ENCODE results near the gene STK32C.
"Not testable (repeated sequence)": the region's sequence is repeated elsewhere in the genome, so short reads cannot be mapped to it uniquely, and the experiment has no call there.

The STK32C gene

GRCh38 chr10:132232023-132232951 is 75.5 kb downstream of the STK32C start:
- DNase-seq (ENCODE audit: low read depth in 2 of 2), result no peak

GRCh38 chr10:132231656-132232022 is 76.1 kb downstream of the STK32C start:
- no peak for DNase-seq (ENCODE audit: low read depth in 2 of 2)

- no peak for DNase-seq (ENCODE audit: low read depth in 2 of 2)
Observed at GRCh38 chr10:132230557-132231210, 77.1 kb downstream of the STK32C start.

- no peak for DNase-seq (ENCODE audit: low read depth in 2 of 2)
Observed at GRCh38 chr10:132229834-132230556, 77.8 kb downstream of the STK32C start.

DNA sequence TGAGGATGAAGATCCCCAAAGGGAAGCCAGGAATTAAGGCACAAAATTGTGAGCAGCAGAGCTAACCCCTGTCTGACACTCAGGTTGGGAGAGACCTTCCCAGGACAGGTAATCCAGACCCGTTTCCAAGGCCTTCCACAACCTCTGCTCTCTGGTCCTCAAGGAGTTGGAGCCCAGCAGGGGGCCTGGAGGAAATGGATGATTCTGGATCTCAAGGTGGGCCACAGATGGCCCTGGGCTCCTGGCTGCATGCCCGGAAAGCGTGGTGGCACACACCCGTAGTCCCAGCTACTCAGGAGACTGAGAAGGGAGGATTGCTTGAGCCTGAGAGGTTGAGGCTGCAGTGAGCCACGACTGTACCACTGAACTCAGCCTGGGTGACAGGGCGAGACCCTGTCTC is 78.7 kb downstream of the STK32C start:
- DNase-seq (ENCODE audit: low read depth in 2 of 2), result no peak

- no peak for DNase-seq (ENCODE audit: low read depth in 2 of 2)
Observed at GRCh38 chr10:132228616-132229015, 79.1 kb downstream of the STK32C start.

- DNase-seq (ENCODE audit: low read depth in 2 of 2), result no peak
Observed at GRCh38 chr10:132227851-132228390, 79.8 kb downstream of the STK32C start.

DNA sequence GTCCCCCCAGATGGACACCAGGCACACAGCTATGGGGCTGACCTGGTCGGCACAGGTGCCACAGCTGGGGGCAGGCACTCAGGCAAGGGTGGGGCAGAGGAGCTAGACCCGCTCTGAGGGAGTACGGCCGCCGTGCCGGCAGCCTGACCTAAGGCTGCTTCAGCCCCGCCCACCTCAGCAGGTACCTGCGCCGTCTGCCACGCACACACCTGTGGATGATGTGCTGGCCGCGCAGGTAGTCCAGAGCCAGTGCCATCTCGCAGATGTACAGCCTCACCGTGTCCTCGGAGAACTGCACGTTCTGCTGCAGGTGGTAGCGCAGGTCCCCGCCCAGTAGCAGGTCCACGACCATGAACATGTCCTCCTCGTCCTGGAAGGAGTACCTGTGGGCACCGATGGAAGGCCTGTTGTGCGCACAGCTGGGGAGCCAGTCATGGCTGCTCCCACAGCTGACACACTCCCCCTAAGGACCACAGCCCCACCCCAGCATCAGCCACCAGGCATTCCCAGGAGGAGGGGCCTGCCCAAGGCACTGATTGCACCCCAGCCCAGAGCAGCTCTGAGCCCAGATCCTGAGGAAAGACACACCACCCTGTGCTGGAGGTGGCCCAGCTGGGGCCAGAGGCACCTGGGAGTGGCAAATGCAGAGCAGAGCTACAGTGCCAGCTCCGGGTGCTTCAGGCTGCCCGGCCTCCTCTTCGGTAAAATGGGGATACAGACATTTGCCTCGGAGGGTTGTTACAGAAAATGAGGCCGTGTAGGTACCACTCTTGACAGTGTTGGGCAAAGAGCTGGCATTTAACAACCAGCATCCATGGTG is 81.0 kb downstream of the STK32C start:
- DNase-seq (ENCODE audit: low read depth in 2 of 2), result no peak

GRCh38 chr10:132225849-132226205 is 81.9 kb downstream of the STK32C start:
- no peak for DNase-seq (ENCODE audit: low read depth in 2 of 2)

- no peak for DNase-seq (ENCODE audit: low read depth in 2 of 2)
Observed at GRCh38 chr10:132225073-132225848, 82.5 kb downstream of the STK32C start.

DNA sequence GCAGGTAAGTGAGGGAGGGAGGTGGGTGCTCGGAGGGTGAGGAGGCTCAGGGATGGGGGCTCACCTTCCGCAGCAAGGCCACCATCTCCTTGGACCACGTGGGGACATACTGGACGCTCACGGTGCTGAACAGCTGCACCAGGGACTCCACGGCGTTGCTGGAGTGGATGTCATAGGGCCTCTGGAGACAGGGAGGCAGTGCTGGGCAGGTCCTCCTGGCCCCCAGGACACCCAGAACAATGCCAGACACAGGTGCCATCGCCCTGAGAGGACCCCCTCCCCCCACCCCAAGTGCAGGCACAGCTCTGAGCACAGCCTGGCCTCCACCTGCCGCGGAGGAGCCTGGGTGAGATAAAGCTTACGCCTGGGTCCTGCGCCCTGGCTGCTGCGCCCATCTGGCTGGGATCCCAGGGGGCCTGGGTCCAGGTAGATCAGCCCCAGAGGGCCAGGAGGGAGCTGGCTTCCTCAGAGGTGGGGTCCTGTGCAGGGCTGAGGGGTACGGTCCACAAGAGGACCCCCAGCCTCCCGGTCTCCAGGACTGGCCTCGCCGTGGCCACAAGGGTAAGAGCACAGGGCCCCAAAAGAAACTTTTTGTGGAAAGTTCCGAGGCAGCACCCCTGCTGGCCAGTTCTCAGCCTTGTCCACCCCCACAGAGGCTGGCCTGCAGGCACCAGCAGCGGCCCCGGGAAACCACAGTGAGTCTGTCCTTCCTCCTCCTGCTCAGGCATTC is 83.2 kb downstream of the STK32C start:
- DNase-seq (ENCODE audit: low read depth in 2 of 2), result no peak

DNA sequence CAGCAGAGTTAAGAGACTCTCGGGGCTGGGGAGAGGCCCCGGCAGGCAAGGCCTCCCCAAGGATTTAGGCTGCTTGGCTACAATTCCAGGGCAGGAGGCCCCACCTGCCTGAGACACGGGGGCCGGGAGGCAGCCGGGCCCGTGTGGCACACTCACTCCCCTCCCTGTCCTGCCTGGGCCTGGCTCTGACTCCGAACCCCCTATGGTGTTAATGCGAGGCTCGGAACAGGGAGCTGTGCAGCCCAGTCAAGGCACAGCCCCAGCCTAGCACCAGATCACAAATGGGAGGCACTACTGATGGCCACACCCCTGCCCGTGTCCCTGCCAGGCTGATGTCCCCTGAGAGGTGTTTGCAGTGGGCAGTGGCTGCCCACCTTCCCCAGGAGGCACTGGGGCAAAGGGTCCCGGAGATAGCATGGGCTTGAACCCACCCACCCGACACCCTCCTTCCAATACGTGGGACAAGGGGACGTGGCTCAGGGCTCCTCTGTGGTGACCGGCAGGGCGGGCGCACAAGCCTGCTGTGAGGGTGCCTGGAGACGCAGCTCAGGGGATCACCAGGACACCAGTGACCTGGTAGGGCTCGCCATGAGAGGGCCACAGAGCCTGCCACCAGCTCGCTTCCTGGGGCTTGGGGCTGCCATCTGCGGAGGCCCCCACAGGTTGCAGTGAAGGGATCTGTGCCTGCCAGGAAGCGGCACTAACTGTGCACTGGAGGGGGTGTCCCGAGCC is 84.0 kb downstream of the STK32C start:
- DNase-seq (ENCODE audit: low read depth in 2 of 2), result no peak

GRCh38 chr10:132223156-132223590 is 84.6 kb downstream of the STK32C start:
- peak; percentile 13 to 37 for DNase-seq (ENCODE audit: low read depth in 2 of 2)

DNA sequence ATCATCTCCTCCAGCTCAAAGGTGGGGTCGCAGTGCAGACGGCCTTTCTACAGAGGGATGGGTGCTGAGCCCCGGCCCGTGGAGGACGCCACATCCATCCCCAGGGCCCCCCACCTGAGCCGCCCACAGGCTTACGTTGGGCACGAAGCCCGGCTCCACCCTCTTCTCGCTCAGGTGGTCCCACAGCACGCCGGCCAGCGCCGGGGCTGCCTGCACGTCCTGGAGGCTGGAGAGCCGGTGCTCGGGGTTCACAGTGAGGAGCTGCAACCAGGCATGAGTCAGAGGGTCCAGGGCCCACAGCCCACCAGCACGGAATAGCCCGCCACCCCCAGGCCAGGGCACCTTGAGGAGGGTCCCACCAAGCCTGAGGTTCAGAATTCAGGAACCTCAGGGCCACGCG is 85.0 kb downstream of the STK32C start:
- no peak for DNase-seq (ENCODE audit: low read depth in 2 of 2)

DNA sequence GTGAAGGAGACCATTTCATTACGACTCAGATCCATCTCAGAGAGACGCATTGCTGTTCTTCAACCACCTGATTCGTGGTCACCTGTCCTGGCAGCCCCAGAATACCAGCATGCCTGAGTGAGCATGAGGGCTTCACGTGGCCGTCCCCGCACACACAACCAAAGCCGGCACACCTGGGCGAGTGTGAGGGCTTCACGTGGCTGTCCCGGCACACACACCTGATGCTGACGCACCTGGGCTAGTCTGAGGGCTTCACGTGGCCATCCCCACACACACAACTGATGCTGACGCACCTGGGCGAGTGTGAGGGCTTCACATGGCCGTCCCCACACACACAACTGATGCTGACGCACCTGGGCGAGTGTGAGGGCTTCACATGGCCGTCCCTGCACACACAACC is 86.8 kb downstream of the STK32C start:
- not testable (repeated sequence) for DNase-seq (ENCODE audit: low read depth in 2 of 2)

DNA sequence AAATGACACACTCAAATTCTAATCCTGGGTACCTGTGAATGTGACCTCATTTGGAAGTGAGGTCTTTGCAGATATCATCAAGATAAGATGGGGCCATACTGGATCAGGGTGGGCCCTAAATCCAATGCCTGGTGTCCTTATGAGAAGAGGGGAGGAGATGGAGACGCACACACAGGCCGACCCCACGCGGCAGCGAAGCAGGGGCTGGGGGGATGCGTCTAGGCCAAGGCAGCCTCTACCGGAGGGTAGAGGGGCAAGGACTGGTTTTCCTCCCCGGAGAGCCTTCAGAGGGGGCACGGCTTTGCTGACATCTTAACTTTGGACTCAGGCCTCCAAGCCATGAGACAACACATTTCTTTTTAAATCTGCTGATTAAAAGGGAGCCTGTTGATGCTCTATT is 87.7 kb downstream of the STK32C start:
- no peak for DNase-seq (ENCODE audit: low read depth in 2 of 2)

GRCh38 chr10:132219486-132219885 is 88.3 kb downstream of the STK32C start:
- no peak for DNase-seq (ENCODE audit: low read depth in 2 of 2)

DNA sequence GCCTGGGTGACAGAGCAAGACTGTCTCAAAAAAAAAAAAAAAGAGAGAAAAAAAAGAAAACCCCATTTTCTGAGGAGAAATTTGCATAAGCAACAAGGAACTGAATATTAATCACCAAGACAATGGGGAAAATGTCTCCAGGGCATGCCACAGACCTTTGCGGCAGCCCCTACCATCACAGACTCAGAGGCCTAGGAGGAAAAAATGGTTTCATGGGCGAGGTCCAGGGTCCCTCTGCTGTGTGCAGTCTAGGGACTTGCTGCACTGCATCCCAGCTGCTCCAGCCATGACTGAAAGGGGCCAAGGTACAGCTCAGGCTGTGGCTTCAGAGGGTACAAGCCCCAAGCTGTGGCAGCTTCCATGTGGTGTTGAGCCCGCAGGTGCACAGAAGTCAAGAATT is 91.3 kb downstream of the STK32C start:
- DNase-seq (ENCODE audit: low read depth in 2 of 2), result not testable (repeated sequence)

DNA sequence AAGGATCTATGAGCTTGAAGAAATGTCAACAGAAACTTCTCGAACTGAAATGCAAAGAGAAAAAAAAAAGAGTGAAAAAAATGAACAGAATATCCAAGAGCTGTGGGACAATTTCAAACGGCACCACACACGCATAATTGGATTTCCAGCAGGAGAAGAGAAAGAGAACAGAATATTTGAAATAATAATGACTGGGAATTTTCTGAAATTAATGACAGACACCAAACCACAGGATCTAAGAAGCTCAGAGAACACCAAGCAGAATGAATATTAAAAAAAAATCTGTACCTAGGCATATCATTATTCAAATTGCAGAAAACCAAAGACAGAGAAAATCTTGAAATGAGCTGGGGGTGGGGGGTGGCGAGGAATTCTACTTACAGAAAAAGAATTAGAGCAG is 93.8 kb downstream of the STK32C start:
- DNase-seq (ENCODE audit: low read depth in 2 of 2), result no peak

Data from stimulated activated CD4-positive, alpha-beta T cell treated with anti-CD3 and anti-CD28 coated beads, Interleukin-1b, Interleukin-23, amount 100 ng/mL, for 1 hour (primary cell).